GM19452 (cell line): ENCODE data around the gene LSM14A.

Experiments used
- ATAC-seq: cut with Tn5 transposase; IDR thresholded peaks from one replicate; pipeline ENCODE4 v1.9.1; 2021; ENCODE audit not compliant: unreplicated experiment

LSM14A gene

GRCh38 chr19:34254046-34254697 lies 81.9 kb downstream of the LSM14A start, which contains the start of gene GARRE1:
Gene GARRE1, plus strand, starts transcription at chr19:34254554. Its CDS starts 45,920 bp downstream, at chr19:34300474.
- peak; percentile 87 for ATAC-seq

DNA sequence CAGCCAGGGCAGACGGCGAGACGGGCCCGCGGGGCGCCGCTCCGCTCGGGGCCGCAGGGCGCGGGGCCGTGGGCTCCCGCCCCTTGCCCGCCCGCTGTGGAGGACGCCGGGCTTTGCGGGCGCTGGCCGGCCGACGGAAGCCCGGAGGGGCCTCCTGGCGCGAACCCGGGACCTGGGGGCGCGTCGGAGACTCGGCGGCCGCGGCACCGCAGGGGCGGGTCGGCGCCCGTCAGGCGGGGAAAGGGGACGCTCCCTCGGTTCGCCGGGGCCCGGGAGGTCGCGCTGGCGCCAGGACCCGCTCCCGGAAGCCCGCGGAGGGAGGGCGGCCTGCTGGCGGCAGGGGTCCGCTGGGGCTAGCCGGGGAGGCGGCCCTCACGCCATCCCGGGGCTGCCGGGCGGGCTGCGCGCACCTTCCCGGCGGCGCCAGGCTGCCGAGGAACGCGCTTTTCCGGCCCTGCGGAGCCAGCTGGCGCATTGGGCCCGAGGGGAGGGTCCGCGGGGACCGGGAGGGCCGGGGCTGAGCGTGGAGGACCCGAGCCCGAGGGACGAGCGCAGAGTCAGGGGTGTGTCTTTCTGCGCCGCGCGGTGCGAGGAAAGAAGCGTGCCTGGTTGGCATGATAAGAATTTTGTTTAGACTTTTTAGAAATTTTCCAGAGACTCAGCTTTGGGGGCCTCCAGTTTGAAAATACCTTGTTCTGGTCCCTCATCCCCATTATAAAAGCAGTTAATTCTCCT lies 82.6 kb downstream of the LSM14A start:
- peak; percentile 67 for ATAC-seq

- no peak for ATAC-seq
Observed at GRCh38 chr19:34255546-34255945, 83.2 kb downstream of the LSM14A start.

DNA sequence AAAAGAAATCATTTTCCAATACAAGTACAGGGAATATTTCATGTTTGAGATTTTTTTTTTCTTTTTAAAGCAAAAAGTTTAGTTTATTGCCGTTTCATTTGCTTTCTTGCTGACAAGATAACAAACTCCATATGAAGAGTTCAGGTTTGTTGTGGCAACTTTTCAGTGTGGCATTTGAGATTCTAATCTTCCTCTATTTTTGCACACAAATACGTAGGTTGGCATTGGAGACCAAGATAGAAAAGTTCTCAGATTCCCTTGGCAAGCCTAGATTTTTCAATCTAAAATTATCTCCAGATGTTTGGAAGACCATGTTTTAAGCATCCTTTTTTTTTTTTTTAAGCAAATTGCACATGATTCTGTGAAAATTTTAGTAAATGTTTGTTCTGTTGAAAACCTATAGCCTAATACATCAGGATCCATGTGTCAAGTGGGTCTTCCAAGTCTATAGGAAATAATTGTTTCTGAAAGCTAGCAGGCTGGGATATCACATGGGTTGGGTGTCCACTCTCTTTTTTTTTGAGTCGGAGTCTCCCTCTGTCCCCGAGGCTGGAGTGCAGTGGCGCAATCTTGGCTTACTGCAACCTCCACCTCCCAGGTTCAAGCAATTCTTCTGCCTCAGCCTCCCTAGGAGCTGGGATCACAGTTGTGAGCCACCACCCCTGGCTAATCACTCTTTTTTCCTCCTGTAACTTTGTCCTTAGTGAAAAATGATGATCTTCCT lies 84.7 kb downstream of the LSM14A start:
- no peak for ATAC-seq

- ATAC-seq, result no peak
Observed at GRCh38 chr19:34257559-34257924, 85.2 kb downstream of the LSM14A start.

DNA sequence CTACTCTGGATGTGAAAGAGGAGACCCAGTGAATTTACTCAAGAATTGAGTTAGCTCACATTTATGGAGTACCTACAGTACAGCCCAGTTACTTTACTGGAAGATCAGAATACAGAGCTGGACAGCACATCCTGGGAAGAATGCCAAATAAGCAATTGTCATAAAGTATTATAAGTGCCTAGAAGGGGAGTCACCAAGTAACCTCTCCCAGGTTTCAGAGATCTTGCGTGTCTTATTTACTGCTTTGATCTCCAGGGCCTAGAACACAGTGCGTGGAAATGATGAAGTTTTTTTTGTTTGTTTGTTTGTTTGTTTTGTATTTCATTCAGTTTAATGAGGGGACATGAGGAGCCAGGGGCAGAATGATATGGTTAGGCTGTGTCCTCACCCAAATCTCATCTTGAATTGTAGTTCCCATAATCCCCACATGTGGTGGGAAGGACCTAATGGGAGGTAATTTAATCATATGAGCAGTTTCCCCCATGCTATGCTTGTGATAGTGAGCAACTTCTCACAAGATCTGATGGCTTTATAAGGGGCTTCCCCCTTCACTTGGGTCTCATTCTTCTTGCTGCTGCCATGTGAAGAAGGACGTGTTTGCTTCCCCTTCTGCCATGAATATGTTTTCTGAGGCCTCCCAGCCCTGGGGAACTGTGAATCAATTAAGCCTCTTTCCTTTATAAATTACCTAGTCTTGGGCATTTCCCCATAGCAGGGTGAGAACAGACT lies 87.2 kb downstream of the LSM14A start:
- ATAC-seq, result no peak

- ATAC-seq, result no peak
Observed at GRCh38 chr19:34260771-34261173, 88.5 kb downstream of the LSM14A start.

DNA sequence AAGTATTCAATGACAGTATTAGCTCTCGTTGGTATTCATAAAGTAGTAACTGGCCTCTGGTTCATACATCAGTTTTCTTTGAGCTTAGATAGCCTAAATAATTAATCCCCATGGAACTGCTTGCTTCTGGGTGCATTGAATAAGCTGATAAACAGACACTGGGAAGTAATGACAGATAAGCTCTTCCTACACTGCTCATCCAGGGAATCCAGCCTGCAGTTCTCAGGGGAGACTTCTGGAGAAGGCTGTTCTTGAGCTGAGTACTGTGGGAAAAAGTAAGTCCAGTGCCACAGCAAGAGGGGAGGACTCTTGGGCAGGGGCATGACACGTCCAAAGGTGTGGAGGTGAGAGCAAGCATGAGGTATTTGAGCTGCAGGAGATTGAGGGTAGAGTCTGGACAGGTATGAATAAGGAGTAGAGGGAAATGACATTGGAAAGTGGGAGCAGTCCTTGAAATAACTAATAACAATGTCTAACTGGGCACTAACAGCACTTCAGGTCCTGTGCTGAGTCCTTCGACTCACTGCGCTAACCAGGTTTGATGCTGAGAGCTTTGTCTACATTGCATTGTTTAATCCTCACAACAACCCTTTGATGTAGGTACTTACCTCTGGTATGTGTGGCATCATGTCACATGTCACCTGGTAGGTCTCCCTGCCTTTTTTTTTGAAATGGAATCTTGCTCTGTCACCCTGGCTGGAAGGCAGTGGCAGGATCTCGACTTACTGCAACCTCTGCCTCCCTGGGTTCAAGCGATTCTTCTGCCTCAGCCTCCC lies 89.2 kb downstream of the LSM14A start:
- ATAC-seq, result no peak

- ATAC-seq, result no peak
Observed at GRCh38 chr19:34263745-34264237, 91.5 kb downstream of the LSM14A start.

DNA sequence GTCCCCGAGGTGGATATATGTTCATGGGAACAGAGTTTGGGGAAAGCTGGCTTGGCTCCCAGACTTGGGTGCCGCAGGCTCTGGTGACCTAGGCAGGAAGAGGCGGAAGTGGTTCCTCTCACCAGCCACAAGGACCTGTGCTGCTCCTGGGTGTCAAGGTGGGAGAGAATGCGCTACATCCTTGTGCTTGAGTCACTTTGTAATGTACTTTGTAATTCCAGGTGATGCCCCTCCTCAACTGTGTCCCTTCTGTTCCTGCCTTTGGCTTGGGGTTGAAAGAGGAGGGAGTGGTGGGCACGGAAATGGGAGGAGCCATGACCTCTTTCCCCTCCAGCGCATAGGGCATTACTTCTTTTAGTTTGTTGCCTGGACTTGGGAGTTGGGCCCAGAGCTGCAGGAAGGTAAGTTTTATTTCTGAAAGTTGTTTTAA lies 92.9 kb downstream of the LSM14A start:
- no peak for ATAC-seq

DNA sequence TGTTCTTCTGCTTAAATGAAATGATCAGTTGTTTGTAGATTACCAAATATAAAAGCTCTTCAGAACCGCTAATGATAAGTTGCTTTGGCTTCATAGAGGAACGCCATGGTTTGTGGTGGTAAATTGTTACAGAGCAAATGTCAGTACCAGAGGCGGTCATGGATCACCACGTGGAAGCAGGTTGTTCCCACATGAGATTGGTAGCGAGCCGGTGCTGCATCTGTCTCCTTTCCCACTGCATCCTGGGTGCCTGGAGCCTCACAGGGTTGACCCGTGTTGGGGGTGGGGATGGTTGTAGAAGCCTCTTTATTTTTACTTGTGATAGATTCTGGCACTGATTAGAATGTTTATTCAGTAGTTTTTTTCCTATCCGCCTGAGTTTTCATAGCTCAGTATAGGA lies 96.8 kb downstream of the LSM14A start:
- ATAC-seq, result no peak

- no peak for ATAC-seq
Observed at GRCh38 chr19:34269489-34269888, 97.2 kb downstream of the LSM14A start.

GRCh38 chr19:34269968-34270621 lies 97.8 kb downstream of the LSM14A start:
- ATAC-seq, result peak; percentile 73

DNA sequence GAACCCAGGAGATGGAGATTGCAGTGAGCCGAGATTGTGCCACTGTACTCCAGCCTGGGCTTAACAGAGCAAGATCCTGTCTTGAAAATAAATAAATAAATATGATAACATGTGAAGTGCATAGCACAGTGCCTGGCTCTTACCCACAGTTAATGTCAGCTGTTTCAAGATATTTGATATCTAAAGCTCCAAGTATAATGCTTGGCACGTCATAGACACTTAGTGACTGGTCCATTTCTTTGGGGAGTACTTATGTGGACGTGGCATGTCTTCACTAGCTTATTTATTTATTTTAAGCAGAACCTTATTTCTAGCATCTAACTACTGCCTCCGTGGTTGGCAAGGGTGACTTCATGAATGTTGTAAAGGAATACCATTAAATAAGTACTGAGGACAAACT lies 100.8 kb downstream of the LSM14A start:
- ATAC-seq, result no peak

DNA sequence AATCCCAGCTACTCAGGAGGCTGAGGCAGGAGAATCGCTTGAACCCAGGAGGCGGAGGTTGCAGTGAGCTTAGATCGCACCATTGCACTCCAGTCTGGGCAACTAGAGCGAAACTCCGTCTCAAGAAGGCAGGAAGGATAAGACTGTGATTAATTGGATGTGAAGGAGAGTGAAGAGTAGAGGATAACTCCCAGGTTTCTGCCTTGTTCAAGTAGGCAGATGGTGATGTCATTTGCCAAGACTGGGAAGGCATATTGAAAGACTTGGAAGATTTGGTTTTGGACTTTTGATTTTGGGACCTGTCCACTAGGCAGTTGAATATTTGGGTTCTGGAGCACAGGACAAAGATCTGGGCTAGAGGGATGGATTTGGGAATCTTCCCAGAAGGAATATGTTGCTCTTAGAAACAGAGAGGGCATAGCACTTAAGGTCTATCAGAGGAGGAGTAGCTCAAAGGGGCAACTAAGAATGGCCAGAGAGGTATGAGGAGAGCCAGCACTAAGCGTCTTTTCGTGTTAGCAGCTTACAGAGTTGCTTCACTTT lies 102.1 kb downstream of the LSM14A start:
- no peak for ATAC-seq

- no peak for ATAC-seq
Observed at GRCh38 chr19:34274827-34275625, 102.7 kb downstream of the LSM14A start.

- no peak for ATAC-seq
Observed at GRCh38 chr19:34275705-34276104, 103.4 kb downstream of the LSM14A start.

DNA sequence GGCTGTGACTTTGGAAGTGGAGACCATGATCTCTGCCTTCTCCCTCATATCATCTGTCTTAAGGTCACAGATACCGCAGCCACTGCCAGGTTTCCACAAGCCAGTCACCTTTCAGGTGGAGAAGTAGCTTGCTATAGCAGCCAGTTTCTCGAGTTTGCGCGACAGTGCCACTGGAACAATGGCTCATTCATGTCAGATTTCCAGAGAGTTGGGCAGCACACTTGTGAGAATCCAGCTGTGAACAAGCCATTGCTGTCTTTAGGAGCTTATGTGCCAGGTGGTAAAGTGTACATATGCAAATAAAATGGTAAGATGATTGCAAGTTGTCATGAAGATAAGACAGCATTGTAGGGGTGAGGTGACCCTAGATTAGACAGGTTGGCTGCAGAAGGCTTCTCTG lies 104.3 kb downstream of the LSM14A start:
- no peak for ATAC-seq

DNA sequence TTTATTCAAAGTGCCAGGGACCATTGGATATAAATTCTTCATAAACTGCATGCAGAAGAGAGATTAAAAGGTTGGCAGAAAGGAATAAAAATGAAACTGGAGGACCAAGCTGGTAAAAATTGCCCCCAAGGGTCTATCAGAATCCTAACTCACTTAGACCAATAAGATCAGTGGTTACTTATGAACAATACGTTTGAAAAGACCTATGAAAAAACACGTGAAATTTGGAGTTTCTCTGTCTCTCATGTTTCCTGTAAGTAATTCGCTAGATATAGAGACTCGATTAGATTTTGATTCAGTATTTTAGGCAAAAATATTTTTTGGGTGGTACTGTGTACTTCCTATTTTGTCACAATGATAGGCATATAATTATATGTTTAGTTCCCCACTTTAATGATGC lies 104.9 kb downstream of the LSM14A start:
- no peak for ATAC-seq
